GM21528 (cell line): ENCODE results near the gene OR6F1.
"Not testable (repeated sequence)": the region's sequence is repeated elsewhere in the genome, so short reads cannot be mapped to it uniquely, and the experiment has no call there.

Experiments
- ATAC-seq: cut with Tn5 transposase; IDR thresholded peaks from one replicate; pipeline ENCODE4 v1.9.1; 2021; ENCODE audit warnings: mild to moderate bottlenecking, moderate library complexity; ENCODE audit not compliant: unreplicated experiment, low FRiP score

OR6F1 gene

GRCh38 chr1:247716546-247716945, at the start of gene OR6F1:
TSS of gene OR6F1 (minus strand) at chr1:247716646. CDS start at chr1:247712755, 3,891 bp downstream.
- ATAC-seq = no peak

- ATAC-seq = no peak
Observed at GRCh38 chr1:247760456-247760855, 44.0 kb upstream of the OR6F1 start, which contains the start of gene OR1C1. TSS of gene OR1C1 (minus strand) at chr1:247760556. CDS start at chr1:247758406, 2,150 bp downstream.

- ATAC-seq = not testable (repeated sequence)
Observed at GRCh38 chr1:247754311-247754710, 37.9 kb upstream of the OR6F1 start.

GRCh38 chr1:247749870-247750269, 33.4 kb upstream of the OR6F1 start:
- no peak for ATAC-seq

- no peak for ATAC-seq
Observed at GRCh38 chr1:247748041-247748440, 31.6 kb upstream of the OR6F1 start, which contains the start of gene OR14A2. TSS of gene OR14A2 (minus strand) at chr1:247748141.

- ATAC-seq = no peak
Observed at GRCh38 chr1:247747616-247748015, 31.2 kb upstream of the OR6F1 start.

GRCh38 chr1:247746391-247746935, 30.0 kb upstream of the OR6F1 start:
- no peak for ATAC-seq

GRCh38 chr1:247742215-247742760, 25.8 kb upstream of the OR6F1 start:
- not testable (repeated sequence) for ATAC-seq

- ATAC-seq = no peak
Observed at GRCh38 chr1:247741756-247742155, 25.3 kb upstream of the OR6F1 start.

- no peak for ATAC-seq
Observed at GRCh38 chr1:247740721-247741120, 24.3 kb upstream of the OR6F1 start.

- ATAC-seq = no peak
Observed at GRCh38 chr1:247738315-247738714, 21.9 kb upstream of the OR6F1 start, which contains the start of gene OR14K1. TSS of gene OR14K1 (plus strand) at chr1:247738615. CDS start at chr1:247738615, 0 bp downstream.

GRCh38 chr1:247721222-247721621, 4.8 kb upstream of the OR6F1 start:
- ATAC-seq = no peak

GRCh38 chr1:247713753-247714152, 2.7 kb downstream of the OR6F1 start:
- no peak for ATAC-seq

GRCh38 chr1:247710681-247711080, 5.8 kb downstream of the OR6F1 start:
- not testable (repeated sequence) for ATAC-seq

- no peak for ATAC-seq
Observed at GRCh38 chr1:247701338-247701737, 15.1 kb downstream of the OR6F1 start.

GRCh38 chr1:247681288-247681897, 35.1 kb downstream of the OR6F1 start:
- ATAC-seq = peak; percentile 95

GRCh38 chr1:247680171-247680570, 36.3 kb downstream of the OR6F1 start:
- no peak for ATAC-seq

- ATAC-seq = no peak
Observed at GRCh38 chr1:247679639-247680038, 36.8 kb downstream of the OR6F1 start, which contains the start of gene OR13G1. TSS of gene OR13G1 (minus strand) at chr1:247679739. CDS start at chr1:247673041, 6,698 bp downstream.

- no peak for ATAC-seq
Observed at GRCh38 chr1:247669225-247669624, 47.2 kb downstream of the OR6F1 start.
